GM18519 (cell line): ENCODE measurements around the gene RHBDD1.

Experiments used
- ATAC-seq: cut with Tn5 transposase; IDR thresholded peaks from one replicate; pipeline ENCODE4 v1.9.1; 2021; ENCODE audit warnings: mild to moderate bottlenecking, moderate library complexity; ENCODE audit not compliant: unreplicated experiment, low FRiP score

Gene RHBDD1

DNA sequence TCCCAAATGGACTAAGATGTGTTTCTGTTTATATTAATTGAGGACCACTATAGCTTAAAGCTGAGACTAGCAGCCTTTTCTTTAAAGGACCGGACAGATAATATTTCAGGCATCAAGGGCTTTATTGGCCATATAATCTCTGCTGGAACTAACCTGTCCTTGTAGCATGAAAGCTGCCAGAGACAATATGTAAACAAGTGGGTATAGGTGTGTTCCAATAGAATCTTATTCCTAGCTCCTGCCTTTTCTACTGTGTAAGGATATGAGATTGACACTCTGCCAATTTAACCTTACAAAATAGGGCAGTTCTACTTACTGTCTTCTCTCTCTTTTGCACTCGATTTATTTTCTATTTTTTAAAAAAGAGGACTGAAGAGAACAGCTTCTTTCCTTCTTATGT, 74.0 kb downstream of the RHBDD1 start:
- no peak for ATAC-seq

DNA sequence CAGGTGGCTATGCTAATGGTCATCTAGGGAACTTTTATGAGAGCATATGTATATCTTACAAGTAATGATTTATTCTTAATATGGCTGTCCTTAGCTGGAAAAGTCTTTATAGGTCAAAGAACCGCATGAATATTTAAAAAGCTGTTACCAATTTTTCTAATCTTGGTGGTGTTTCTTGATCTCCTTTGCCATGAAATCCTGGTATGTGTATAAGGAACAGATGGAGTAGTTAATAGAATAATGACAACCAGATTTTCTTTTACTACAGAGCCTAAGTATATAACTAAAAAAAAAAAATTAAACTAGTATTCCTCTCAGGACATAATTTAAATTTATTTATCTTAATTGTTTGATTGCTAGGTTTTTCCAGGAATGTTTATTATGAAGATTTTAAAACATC, 74.5 kb downstream of the RHBDD1 start:
- no peak for ATAC-seq

DNA sequence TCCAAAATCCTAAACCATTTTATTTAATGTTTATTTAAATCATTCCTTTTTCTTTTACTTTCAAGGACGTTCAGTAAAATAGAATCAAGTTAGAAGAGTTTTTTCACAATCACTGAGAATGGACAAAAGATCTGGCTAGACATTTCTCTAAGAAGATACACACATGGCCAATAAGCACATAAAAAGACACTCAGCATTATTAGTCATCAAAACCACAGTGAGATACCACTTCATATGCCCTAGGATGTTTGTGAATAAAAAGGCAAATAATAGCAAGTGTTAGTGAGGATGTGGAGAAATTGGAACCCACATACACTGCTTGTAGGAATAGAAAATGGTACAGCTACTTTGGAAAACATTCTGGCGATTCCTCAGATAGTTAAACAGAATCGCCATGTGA, 76.1 kb downstream of the RHBDD1 start:
- no peak for ATAC-seq

DNA sequence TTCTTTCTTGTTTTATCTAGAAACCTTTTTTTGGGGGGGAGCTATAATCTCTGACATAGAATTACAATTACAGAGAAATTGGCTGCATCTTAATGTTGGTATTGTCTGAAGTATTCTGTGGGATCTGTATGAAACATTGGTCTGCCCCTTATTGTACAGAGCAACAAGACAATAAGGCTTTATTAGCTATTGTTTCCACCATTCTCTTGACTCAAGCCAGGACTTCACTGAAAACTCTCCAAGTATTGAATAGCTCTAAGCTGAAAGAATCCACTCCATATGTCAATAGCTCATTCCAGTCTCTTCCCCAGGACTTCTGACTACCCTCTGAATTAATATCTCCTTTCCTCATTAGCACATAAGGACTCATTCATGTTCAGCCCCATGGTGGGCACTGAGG, 77.8 kb downstream of the RHBDD1 start:
- ATAC-seq, result no peak

DNA sequence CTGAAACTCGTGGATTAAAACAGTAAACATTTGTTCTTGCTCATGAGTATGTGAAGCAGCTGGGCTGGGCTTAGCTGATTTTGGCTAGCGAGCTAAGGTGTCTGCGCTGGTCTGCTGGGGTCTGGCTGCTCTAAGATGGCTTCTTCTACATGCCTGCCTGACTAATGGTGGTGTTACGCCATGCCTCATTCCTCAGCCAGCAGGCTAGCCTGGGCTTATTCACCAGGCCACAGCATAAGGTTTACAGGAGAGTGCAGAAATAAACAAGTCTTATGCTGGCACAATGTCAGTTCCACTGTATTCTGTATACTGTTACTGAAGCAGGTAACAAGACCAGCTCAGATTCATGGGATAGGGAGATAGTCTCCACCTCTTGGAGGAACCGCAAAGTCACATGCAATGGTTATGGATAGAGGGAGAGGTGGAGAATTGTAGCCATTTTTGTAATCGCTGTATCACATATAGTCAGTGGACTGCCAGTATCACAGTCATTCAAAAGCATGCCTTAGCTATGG, 80.0 kb downstream of the RHBDD1 start:
- no peak for ATAC-seq

DNA sequence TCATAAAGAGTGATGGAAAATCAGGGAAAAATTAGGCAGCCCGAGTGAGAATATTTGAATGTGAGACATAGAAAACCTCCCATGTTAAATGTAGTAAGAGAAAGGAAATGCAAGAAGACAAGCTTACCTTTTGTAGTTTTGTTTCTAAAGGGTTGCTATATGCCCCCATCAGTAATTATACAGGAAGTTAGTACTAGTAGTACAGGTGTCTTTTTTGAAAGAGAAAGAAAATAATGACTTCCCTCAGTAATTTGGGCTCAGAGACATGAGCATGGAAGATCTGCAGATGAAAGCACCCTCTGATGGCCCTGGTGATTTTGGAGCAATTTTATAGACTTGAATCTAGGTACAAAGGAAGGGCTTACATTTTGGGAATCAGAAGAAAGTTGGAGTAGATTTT, 80.8 kb downstream of the RHBDD1 start:
- ATAC-seq, result peak; percentile 76

DNA sequence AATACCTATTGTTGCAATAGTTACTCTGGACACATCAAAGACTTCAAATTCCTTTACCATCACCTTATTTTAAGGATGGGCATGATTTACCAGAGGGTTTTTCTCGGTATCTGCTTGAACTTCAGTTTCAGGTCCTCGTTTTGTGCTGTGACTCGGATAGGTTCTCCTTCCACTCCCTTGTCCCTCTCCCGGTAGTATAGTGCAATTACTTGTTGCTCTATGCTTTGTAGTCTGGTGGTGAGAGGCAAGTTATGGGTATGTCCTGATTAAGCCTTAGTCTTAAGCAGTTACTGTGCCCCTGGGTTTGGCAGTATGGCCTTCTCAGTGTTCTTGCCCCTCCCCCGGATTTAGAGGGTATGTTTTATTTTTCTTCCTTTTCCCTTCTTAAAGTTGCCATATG, 96.6 kb downstream of the RHBDD1 start:
- ATAC-seq, result no peak

DNA sequence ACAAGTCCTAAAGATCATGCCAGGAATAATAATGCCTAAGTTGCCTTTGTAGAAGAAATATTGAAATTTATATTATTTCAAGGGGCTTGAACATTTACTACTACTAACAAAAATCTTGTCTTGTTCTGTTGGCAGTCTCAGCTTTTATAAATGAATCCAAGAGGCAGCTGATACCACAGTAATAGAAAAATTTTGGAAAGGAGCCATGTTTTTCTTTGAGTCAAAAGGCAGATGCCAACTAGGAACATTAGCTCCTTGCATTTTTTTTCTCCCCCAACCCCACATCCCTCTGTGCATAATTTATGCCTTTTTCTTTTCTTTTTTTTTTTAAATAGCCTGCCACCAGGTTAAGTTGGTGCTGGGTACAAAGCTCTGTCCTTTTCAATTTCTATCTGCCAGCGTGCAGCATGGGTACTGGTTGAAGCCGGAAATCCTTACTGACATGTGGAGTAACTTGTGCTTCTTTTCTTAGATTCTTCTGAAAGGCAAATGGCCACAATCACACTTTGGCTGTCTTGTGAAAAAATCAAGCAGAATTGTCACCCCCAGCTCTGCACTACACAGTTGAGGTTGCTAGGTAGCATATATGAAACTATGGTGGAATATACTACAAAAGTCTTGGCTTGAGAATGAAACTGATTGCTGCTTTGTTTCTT, 98.8 kb downstream of the RHBDD1 start:
- ATAC-seq, result no peak

DNA sequence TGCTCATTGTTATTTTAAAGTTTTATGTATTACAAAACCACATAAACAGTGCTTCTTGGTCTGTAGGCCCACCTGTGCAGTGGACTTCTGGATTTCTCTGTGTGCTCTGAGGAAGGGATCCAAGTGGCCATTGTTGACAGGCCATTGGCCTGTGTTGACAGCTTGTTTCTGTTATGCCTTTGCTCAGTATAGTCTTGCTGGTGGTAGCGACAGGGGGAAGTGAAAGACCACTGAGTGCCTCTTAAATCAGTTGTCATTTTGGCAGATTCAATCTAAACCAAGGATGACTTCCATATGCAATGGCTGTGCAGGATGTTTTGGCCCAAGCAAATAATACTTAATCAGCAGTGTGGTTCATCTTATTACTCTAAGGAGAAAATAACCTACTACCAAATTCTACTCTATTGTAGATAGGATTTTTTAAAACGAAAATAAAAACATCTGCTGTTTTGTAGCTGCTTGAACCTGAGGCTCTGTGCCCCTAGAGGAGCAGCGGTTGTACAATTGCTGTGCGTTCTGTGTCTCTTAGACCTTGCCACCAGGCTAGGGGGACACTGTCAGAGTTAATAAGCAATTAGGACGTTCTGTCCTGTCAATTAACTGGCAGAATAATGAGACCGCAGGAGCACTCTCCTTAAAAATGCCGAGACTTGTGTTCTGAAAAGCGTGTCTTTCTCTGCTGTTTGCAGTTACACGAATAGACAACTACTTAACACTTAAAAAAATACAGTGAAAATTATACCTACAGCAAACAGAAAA, 108.2 kb downstream of the RHBDD1 start:
- peak; percentile 69 for ATAC-seq

DNA sequence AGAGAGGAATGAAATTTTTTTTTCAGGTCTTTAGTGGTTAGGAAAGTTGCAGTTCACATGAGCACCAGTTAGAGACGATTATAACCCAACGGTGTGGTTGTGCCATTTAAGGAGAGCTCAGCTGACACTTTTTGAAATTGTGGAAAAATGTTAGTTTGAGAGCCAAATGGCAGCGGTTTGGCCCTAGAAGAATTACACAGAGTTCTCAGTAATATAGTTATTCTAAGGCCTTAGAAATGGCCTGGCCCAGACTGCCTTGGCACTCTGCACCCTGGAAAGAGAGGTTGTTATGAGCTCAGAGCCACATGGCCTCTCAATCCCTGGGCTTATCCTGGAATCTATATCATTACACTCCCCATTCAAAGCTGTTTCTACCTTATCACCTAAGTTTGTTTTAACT, 117.4 kb downstream of the RHBDD1 start:
- ATAC-seq, result no peak

DNA sequence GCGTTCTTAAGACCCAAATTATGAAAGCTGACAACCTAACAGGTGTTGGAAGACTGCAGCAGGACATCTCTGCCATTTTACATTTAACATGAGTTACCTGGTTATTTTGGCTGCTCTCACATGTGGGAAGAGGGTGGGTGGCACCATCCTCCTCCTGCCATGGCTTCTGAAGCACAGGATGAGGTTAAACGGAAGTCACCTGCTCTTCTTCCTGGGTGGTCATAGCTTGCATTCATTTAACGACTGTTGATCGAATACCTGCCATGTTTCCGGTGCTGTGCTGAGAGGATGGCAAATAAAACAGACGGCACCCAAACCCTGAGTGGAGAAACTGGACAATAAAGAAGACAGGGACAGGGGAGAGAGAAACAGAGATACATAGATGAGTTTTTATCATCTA, 118.0 kb downstream of the RHBDD1 start:
- no peak for ATAC-seq

DNA sequence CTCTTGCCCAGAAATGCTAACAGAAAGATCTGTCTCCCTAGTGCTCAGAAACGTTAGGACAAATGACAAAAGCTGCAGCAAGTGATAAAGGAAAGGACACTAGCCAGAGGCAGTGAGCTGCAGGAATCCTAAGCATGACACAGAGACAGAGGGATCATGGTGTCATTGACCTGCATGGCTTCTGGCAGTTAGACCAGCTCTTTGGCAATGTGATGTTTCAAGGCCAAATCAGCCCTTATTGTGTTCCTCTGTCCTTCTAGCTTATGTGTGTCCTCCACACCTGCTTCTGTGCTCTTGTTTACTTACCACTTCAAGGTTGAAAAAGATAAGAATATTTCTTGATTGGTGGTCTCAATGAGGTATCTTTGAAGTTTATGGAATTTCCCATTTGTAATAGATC, 120.8 kb downstream of the RHBDD1 start:
- ATAC-seq, result no peak

DNA sequence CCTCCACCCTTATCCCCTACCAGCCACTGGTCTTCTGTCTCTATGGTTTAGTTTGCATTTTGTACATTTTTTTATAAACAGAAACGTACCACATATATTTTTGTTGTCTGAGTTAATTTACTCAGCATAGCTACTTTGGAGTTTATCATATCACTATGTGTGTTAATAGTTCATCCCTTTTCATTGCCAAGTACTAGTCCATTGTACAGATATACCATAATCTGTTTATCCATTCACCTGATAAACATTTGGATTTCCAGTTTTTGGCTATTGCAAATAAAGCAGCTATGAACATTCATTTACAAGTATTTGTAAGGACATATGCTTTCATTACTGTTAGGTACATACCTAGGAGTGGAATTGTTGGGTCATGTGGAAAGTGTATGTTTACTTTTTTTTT, 123.6 kb downstream of the RHBDD1 start:
- ATAC-seq, result no peak

DNA sequence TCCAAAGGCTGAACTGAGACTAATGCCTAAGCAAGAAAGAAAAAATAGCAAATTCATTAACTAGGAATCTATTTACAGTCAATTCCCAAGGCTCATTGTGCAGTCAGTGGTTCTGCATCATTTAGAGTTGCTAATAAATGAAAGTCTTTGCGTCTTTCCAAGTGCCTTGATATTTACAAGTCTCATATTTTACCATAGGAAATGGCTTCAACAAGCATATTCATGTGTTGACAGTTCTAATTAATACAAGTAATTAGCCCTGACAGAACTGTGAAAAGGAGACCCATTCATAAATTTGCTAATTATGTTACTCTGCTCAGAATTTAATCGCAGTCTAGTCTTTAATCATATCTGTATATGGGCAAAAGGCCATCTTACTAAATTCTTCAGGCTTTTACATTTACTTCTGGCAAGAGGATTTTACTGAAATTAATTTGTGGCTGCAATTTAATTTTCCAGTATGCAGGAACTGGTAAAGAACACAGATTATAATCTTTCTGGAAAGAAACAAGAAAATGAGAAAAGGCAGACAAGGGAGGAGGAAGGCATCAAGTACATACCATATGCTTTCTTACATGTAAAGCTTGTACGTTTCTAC, 126.4 kb downstream of the RHBDD1 start:
- no peak for ATAC-seq

DNA sequence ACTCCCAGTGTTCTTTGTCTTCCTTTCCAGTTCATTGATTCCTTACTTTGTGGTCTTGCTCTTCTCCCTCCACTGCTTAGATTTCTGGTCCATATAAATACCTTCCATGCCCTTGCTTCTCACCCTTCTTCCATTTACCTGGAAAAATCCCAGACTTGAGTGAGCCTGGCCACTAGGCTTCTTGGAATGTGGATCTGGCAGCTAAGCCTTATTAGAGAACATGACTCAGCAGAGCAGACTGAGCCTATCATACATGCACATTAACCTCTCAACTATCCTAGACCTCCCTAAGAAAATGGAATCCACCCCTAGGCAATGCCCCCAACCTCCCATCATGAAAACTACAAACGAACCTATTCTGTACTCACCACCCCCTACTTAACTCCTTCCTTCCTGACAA, 127.7 kb downstream of the RHBDD1 start:
- ATAC-seq, result no peak

DNA sequence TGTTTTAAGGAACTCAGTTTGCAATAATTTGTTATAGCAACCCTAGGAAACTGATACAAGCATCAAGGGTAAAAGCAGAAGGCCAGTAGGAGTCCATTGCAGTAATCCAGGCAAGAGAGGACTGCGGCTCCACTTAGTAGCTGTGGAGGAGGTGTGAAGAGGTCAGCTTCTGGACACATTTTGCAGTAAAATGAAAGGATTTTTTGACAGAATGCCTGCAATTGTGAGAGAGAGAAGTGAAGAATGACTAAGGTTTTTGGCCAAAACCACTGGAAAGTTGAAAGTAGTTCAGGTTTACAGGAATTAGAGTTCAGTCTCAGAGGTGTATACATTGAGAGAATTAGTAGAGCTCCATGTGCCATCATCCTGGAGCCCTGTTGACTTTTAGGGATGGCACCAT, 129.5 kb downstream of the RHBDD1 start:
- ATAC-seq, result no peak

DNA sequence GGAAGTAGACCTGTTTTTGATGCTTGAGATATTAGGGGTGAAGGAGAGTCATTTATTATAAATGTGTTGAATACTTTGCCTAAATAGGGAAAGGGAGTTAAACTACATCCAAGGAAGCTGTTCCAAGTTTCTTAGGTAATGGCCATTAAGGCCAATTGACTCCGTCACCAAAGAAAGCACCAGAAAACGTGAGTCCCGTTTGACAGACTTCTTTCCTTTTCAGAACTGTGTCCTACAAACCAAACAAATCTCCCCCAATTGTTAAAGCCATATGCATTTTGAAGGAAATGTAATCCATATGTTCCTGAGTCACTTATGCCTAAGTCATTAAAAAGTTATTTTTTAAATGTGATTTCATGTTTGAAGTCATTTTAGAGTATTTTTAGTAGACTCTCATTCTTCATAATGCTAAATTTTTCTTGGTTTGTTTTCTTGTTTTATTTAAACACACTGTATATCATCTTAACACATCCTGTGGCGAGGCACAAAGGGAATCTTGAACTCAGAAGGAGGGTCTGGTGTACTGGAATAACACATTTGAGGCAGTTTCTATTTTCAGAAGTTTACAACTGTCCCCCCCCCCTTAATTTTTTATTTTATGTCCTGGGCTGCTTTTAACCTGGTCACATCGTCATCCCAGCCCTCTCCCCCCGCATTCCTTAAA, 133.7 kb downstream of the RHBDD1 start:
- no peak for ATAC-seq

DNA sequence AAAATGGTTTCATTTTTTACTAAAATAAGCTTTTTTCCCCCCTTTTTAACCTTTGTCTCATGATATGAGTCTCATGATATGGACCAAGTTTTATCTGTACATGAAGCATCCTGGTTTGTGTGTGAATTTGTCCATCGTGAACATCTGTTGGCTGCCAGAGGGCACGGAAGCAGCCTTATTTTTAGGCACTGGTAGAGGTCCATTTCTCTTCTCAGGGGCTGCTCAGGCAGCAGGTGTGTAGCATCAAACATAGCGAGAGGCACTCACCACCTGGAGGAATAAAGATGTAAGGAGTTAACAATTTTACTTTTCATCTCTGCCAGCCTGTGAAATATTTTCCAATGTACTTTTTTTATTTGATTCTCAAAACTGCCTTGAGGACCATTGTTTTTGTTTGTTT, 134.5 kb downstream of the RHBDD1 start:
- ATAC-seq, result peak; percentile 47

DNA sequence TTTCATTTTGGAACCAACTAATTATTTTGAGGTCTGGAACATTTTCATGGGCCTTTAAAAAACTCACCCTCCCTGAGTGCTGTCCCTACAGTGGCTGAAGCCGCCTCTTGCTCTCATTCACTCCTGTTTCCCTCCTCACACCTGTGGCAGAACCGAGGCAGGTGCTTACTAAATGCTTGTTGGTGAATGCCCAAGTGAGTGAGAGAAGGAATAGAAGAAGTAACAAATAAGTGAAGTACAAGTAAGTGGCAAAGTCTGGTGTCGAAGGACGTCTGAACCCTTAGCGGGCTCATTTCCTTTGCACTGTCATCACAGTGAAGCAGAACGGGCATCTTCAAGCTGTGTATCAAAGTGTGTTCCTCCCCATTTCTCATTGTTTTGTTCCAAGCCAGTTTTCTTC, 135.2 kb downstream of the RHBDD1 start:
- peak; percentile 37 for ATAC-seq

DNA sequence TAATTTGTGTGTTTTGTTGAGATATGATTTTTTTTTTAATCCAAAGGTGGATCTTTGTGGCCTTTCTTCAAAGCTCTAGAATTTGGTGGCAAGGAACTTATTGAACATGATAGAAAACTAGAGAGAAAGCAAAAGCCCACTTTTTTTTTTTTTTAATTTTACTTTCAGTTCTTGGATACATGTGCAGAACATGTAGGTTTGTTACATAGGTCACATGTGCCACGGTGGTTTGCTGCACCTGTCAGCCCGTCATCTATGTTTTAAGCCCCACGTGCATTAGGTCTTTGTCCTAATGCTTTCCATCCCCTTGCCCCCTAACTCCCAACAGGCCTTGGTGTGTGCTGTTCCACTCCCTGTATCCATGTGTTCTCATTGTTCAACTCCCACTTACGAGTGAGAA, 135.9 kb downstream of the RHBDD1 start:
- ATAC-seq, result no peak

DNA sequence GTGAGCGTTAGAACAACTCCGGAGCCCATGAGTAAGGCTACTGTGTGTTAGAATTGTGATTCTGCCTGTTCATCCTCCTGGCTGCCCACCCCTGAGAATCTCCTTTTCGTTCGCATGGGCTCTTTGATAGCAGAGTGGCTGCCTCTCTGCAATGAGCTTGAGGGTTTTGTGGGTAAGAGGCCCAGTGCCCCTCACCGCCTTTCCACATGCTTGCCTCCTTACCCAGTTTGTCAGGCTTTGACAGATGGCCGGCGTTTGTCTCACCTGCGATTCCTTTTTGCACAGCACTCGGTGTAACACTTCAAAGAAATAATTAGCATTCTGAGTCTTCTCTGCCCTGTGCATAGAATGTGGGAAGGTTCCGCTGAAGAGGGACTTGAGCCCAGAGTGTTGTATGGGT, 138.0 kb downstream of the RHBDD1 start:
- ATAC-seq, result no peak
